ENCODE measurements around the gene CHST7. TPM values are rescaled to one million over a fixed set of nuclear protein-coding genes. Genes with fewer than 3 reads are reported as not detected.

CHST7 gene
- total and polyA plus RNA-seq, 2 of the 8 experiments (the other 6 are each of a cell fraction or from before 2014, with no cell fraction given) = 7.9 to 14.1 TPM

DNA sequence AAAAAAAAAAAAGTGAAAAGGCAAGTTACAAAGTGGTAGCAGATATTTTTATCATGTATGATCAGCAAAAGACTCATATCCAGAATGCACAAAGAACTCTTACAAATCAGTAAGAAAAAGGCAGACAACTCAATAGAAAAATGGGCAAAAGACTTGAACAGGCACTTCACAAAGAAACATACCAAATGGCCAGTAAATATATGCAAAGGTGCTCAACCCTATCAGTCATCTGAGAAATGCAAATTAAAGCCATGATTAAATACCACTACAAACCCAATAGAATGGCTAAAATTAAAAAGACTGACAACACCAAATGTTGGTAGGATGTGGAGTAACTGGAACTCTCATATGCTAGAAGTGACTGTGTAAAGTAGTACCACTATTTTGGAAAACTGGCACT, 45.4 kb downstream of the CHST7 start:
- H2BK20ac ChIP-seq (ENCODE audit: low read length) = no peak overlapping the region
- H3K9me3 ChIP-seq (ENCODE audit: insufficient read depth in 2 of 2, low read depth in 1 of 2, low read length in 1 of 2) = no peaks in the 10 kb centered on the region
- H3K79me1 ChIP-seq (ENCODE audit: low read depth, low read length) = no peaks in the 10 kb centered on the region
- H3K4me2 ChIP-seq (ENCODE audit: insufficient read depth in 1 of 2, low read depth in 2 of 2, low read length in 2 of 2) = no peak overlapping the region
- ChIA-PET POLR2A (ENCODE audit: partially characterized antibody) (no interaction called here), CTCF (ENCODE audit: partially characterized antibody) (no interaction called here)
- no peak for DNase-seq (ENCODE audit: low read depth in 1 of 2, low spot score in 2 of 2)
- H2BK15ac ChIP-seq (ENCODE audit: low read length) = no peak overlapping the region
- H3K14ac ChIP-seq (ENCODE audit: insufficient read length) = no peak overlapping the region
- FAIRE-seq = no peak
- H2BK12ac ChIP-seq (ENCODE audit: low read depth, low read length) = no peak overlapping the region
- H2AK5ac ChIP-seq (ENCODE audit: low read depth, low read length) = no peak overlapping the region
- no peaks in the 10 kb centered on the region for H3K23me2 ChIP-seq (ENCODE audit: low read depth, low read length)
- H2AFZ ChIP-seq (ENCODE audit: low read length) = no peak overlapping the region
- no peak overlapping the region for H2BK5ac ChIP-seq (ENCODE audit: low read depth, low read length)
- H3K4me1 ChIP-seq (replicated peaks in 1 of 4; ENCODE audit: control insufficient read depth in 3 of 4, insufficient read depth in 4 of 4, low read length in 3 of 4) = no peaks in the 10 kb centered on the region; a peak in 1 of 7 replicates
- no peak overlapping the region for H3K23ac ChIP-seq (ENCODE audit: insufficient read length)
- no peaks in the 10 kb centered on the region for H3K79me2 ChIP-seq (ENCODE audit: control insufficient read depth in 1 of 2, insufficient read depth in 2 of 2, low read length in 2 of 2)
- H4K8ac ChIP-seq (ENCODE audit: extremely low read depth, insufficient read depth, low read length) = no peak overlapping the region
- no peak overlapping the region for H3K18ac ChIP-seq (ENCODE audit: extremely low read depth, low read length)
- H3K36me3 ChIP-seq (ENCODE audit: control insufficient read depth in 2 of 4, insufficient read depth in 4 of 4, low read length in 3 of 4) = peaks cover 0 to 19% (median 3%) of the 10 kb centered on the region in 4 experiments; a peak in 4 of 8 replicates
- no peak overlapping the region for H2BK120ac ChIP-seq (replicated peaks; ENCODE audit: low read depth, low read length)
- no peak overlapping the region for H4K91ac ChIP-seq (replicated peaks; ENCODE audit: insufficient read length, low read length)
- H4K20me1 ChIP-seq (replicated peaks in 1 of 2; ENCODE audit: control insufficient read depth in 1 of 2, insufficient read depth in 2 of 2, low read length in 2 of 2) = no peaks in the 10 kb centered on the region
- no peaks in the 10 kb centered on the region for H3K27me3 ChIP-seq (replicated peaks in 1 of 4; ENCODE audit: control insufficient read depth in 3 of 4, extremely low read depth in 1 of 4, insufficient read depth in 3 of 4, low read length in 3 of 4)
- no peak overlapping the region for H3K4ac ChIP-seq (replicated peaks; ENCODE audit: insufficient read length, low read depth, low read length)
- no peak overlapping the region for H4K5ac ChIP-seq (ENCODE audit: insufficient read length, low read depth, low read length)
- no peak overlapping the region for H3K56ac ChIP-seq (replicated peaks; ENCODE audit: insufficient read length, low read depth, low read length)
- no peak overlapping the region for H3K27ac ChIP-seq (ENCODE audit: low read depth, low read length)
- no peak overlapping the region for H3K4me3 ChIP-seq (ENCODE audit: extremely low read depth in 1 of 4, insufficient read depth in 2 of 4, low read depth in 3 of 4, low read length in 4 of 4)
- no peak overlapping the region for H3K9ac ChIP-seq (replicated peaks in 1 of 4; ENCODE audit: extremely low read depth in 1 of 4, low read depth in 3 of 4, low read length in 3 of 4)
- TF ChIP-seq CHD2 (IDR thresholded peaks at IDR 0.05; ENCODE audit: low read length) (no peak), HDAC2 (IDR thresholded peaks at IDR 0.05; ENCODE audit: borderline replicate concordance in 1 of 2, low read depth in 2 of 2, low read length in 2 of 2) (no peak), MAFK (IDR thresholded peaks at IDR 0.05; ENCODE audit: low read depth, low read length) (no peak), CBX5 (IDR thresholded peaks at IDR 0.05; ENCODE audit: low read depth, low read length) (no peak), JUND (IDR thresholded peaks at IDR 0.05; ENCODE audit: low read length) (no peak), CHD1 (IDR thresholded peaks at IDR 0.05; ENCODE audit: low read depth, low read length) (no peak), CEBPB (IDR thresholded peaks at IDR 0.05; ENCODE audit: low read depth, low read length) (no peak), RBBP5 (IDR thresholded peaks at IDR 0.05; ENCODE audit: borderline replicate concordance, low read depth, low read length) (no peak), BRCA1 (IDR thresholded peaks at IDR 0.05; ENCODE audit: low read depth, low read length) (no peak), BCL11A (IDR thresholded peaks at IDR 0.05; ENCODE audit: low read depth in 2 of 2, low read length in 2 of 2) (no peak), CTBP2 (IDR thresholded peaks at IDR 0.05; ENCODE audit: borderline replicate concordance, insufficient read depth, insufficient read length, low read length) (no peak), SUZ12 (IDR thresholded peaks at IDR 0.05; ENCODE audit: low read length) (no peak)
- TF ChIP-seq, protein P1, sequence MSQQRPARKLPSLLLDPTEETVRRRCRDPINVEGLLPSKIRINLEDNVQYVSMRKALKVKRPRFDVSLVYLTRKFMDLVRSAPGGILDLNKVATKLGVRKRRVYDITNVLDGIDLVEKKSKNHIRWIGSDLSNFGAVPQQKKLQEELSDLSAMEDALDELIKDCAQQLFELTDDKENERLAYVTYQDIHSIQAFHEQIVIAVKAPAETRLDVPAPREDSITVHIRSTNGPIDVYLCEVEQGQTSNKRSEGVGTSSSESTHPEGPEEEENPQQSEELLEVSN (IDR thresholded peaks at IDR 0.05) = no peak
- TF ChIP-seq, protein P2, sequence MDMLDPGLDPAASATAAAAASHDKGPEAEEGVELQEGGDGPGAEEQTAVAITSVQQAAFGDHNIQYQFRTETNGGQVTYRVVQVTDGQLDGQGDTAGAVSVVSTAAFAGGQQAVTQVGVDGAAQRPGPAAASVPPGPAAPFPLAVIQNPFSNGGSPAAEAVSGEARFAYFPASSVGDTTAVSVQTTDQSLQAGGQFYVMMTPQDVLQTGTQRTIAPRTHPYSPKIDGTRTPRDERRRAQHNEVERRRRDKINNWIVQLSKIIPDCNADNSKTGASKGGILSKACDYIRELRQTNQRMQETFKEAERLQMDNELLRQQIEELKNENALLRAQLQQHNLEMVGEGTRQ (IDR thresholded peaks at IDR 0.05; ENCODE audit: low read length) = no peak

All from H1 (cell line).